K562 (cell line): ENCODE data around the gene DGCR8. TPM values are rescaled to one million over a fixed set of nuclear protein-coding genes. Genes with fewer than 3 reads are reported as not detected.

Experiments
- BDP1 ChIP-seq: IDR thresholded peaks from 3 replicates; pipeline ENCODE4 v1.6.1; 2011; ENCODE audit not compliant: insufficient read length, insufficient read depth
- KDM1A ChIP-seq, 2 experiments: fragments of 450-650 bp; IDR thresholded peaks; 2 replicates each; pipeline ENCODE4 v1.6.1; 2016; ENCODE audit warnings: mild to moderate bottlenecking in 2 of 2
- MTA1 ChIP-seq: fragments of 450-650 bp; IDR thresholded peaks from 2 replicates; pipeline ENCODE4 v1.6.1; 2017; ENCODE audit warnings: borderline replicate concordance
- MYBL2 ChIP-seq, 2 experiments: fragments of 450-650 bp in 1 of 2; sonication (generic) in 1 of 2; formaldehyde crosslinking in 1 of 2; IDR thresholded peaks; 2 replicates each; pipeline versions ENCODE4 v1.6.1 to v1.8.1; 2017 to 2022; ENCODE audit warnings: borderline replicate concordance in 1 of 2, inconsistent platforms in 1 of 2, low read depth in 1 of 2, mild to moderate bottlenecking in 1 of 2, missing genetic modification reagents in 1 of 2, moderate library complexity in 1 of 2
- NEUROD1 ChIP-seq: fragments of 150-350 bp; IDR thresholded peaks from 2 replicates; pipeline ENCODE4 v1.6.1; 2014; ENCODE audit warnings: borderline replicate concordance, low read length, low read depth; ENCODE audit not compliant: partially characterized antibody
- SMAD3 ChIP-seq: fragments of 450-650 bp; formaldehyde crosslinking; conservative IDR thresholded peaks from 2 replicates; pipeline ENCODE4 v1.4.0; 2020; ENCODE audit warnings: mild to moderate bottlenecking
- SOX6 ChIP-seq: fragments of 450-650 bp; IDR thresholded peaks from 2 replicates; pipeline ENCODE4 v1.6.1; 2014; ENCODE audit warnings: mild to moderate bottlenecking
- THAP12 ChIP-seq: fragments of 250-450 bp; sonication (Bioruptor Pico); IDR thresholded peaks from 2 replicates; pipeline ENCODE4 v1.9.0; 2021; ENCODE audit warnings: mild to moderate bottlenecking, inconsistent platforms
- U2AF1 ChIP-seq: fragments of 200-400 bp; formaldehyde crosslinking; optimal IDR thresholded peaks from 2 replicates; pipeline ENCODE3; 2017; ENCODE audit warnings: mild to moderate bottlenecking, low read depth, low read length, moderate library complexity
- ZNF146 ChIP-seq: IDR thresholded peaks from one replicate; pipeline ENCODE4 v1.6.1; 2018; ENCODE audit warnings: missing compliant biosample characterization; ENCODE audit not compliant: unreplicated experiment
- ZNF707 ChIP-seq: fragments of 250-450 bp; sonication (Bioruptor Pico); conservative IDR thresholded peaks from 2 replicates; pipeline ENCODE4 v1.8.0; 2022; ENCODE audit warnings: inconsistent platforms, mild to moderate bottlenecking, moderate library complexity
- polyA plus RNA-seq, 8 experiments: library from polyadenylated mRNA; depleted of rRNA in 4 of 8; stranded (reverse) in 5 of 8; unstranded in 3 of 8; fragments of >200 nt; fragmentation: Nextera tagmentation in 2 of 8; fragmentation: Illumina TruSeq in 1 of 8; extraction: Ambion mirVana in 2 of 8; extraction: Trizol in 1 of 8; gene quantifications; 2 replicates each; pipeline versions ENCODE4 v1.2.1 to v1.2.3, GENCODE V29; 2011 to 2014; ENCODE audit warnings: inconsistent platforms in 1 of 8, missing spikeins in 1 of 8
- total RNA-seq, 7 experiments: library from RNA; depleted of rRNA in 6 of 7; stranded (reverse); fragments of >200 nt in 6 of 7; fragmentation: Illumina TruSeq in 2 of 7; extraction: Trizol in 2 of 7; gene quantifications; 2 replicates each; pipeline versions ENCODE4 v1.2.1 to v1.2.3, GENCODE V29; 2011 to 2021; ENCODE audit warnings: low replicate concordance in 1 of 7
- TF ChIP-seq, protein P1 (sequence below): fragments of 200-800 bp; sonication (Bioruptor generic); IDR thresholded peaks from 2 replicates; pipeline ENCODE4 v1.6.1; 2016; ENCODE audit warnings: missing genetic modification characterization, missing compliant biosample characterization
- TF ChIP-seq, protein P2 (sequence below): IDR thresholded peaks from 2 replicates; pipeline ENCODE4 v1.6.1; 2012; ENCODE audit warnings: low read depth, low read length, improper control_type of control experiment, borderline replicate concordance

DGCR8 gene
- total and polyA plus RNA-seq, 9 of the 15 experiments (the other 6 are each of a cell fraction or from before 2014, with no cell fraction given) = 5.9 to 144 (median 80.1) TPM

DNA sequence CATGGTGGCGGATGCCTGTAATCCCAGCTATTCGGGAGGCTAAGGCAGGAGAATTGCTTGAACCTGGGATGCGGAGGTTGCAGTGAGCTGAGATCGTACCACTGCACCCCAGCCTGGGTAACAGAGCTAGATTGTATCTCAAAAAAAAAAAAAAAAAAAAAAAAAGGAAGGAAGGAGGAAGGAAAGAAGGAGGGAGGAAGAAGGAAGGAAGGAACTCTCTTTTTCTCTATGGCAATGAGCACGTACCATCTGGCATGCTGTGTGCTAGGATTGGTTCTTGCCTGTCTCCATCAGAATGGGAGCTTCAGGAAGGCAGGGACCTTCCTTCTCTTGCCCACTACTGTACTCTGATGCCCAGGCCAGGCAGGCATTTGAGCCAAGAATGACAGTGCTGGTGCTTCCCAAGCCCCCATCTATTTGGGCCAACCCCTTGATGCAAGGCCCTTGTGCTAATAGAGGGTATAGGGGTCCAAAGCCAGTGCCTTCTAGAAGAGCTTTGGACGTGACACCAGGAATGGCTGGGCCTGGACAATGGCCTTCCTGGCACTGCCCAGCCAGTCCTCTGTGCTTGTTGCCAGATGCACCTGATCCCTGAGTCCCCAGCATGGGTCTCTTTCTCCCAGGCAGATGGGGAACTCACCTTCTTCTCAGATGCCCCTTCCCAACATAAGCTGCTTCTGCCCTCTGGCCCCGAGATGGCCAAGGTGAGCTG, 10.6 kb upstream of the DGCR8 start (continued):
- TF ChIP-seq ZNF146 (CRISPR knock-in tag) = no peak
- no peak for TF ChIP-seq MYBL2 (IDR thresholded peaks at IDR 0.05; ENCODE audit: low read depth)
- TF ChIP-seq MYBL2 (CRISPR knock-in tag; IDR thresholded peaks at IDR 0.05; ENCODE audit: borderline replicate concordance) = no peak
- TF ChIP-seq THAP12 (CRISPR knock-in tag) = peak; percentile 40; the same call in 1 of the 2 replicates
- no peak for TF ChIP-seq SOX6
- TF ChIP-seq, protein P1, sequence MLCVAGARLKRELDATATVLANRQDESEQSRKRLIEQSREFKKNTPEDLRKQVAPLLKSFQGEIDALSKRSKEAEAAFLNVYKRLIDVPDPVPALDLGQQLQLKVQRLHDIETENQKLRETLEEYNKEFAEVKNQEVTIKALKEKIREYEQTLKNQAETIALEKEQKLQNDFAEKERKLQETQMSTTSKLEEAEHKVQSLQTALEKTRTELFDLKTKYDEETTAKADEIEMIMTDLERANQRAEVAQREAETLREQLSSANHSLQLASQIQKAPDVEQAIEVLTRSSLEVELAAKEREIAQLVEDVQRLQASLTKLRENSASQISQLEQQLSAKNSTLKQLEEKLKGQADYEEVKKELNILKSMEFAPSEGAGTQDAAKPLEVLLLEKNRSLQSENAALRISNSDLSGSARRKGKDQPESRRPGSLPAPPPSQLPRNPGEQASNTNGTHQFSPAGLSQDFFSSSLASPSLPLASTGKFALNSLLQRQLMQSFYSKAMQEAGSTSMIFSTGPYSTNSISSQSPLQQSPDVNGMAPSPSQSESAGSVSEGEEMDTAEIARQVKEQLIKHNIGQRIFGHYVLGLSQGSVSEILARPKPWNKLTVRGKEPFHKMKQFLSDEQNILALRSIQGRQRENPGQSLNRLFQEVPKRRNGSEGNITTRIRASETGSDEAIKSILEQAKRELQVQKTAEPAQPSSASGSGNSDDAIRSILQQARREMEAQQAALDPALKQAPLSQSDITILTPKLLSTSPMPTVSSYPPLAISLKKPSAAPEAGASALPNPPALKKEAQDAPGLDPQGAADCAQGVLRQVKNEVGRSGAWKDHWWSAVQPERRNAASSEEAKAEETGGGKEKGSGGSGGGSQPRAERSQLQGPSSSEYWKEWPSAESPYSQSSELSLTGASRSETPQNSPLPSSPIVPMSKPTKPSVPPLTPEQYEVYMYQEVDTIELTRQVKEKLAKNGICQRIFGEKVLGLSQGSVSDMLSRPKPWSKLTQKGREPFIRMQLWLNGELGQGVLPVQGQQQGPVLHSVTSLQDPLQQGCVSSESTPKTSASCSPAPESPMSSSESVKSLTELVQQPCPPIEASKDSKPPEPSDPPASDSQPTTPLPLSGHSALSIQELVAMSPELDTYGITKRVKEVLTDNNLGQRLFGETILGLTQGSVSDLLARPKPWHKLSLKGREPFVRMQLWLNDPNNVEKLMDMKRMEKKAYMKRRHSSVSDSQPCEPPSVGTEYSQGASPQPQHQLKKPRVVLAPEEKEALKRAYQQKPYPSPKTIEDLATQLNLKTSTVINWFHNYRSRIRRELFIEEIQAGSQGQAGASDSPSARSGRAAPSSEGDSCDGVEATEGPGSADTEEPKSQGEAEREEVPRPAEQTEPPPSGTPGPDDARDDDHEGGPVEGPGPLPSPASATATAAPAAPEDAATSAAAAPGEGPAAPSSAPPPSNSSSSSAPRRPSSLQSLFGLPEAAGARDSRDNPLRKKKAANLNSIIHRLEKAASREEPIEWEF (CRISPR knock-in tag) = no peak
- TF ChIP-seq U2AF1 = no peak
- TF ChIP-seq NEUROD1 = no peak
- TF ChIP-seq, protein P2, sequence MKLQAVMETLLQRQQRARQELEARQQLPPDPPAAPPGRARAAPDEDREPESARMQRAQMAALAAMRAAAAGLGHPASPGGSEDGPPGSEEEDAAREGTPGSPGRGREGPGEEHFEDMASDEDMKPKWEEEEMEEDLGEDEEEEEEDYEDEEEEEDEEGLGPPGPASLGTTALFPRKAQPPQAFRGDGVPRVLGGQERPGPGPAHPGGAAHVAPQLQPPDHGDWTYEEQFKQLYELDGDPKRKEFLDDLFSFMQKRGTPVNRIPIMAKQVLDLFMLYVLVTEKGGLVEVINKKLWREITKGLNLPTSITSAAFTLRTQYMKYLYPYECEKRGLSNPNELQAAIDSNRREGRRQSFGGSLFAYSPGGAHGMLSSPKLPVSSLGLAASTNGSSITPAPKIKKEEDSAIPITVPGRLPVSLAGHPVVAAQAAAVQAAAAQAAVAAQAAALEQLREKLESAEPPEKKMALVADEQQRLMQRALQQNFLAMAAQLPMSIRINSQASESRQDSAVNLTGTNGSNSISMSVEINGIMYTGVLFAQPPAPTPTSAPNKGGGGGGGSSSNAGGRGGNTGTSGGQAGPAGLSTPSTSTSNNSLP = no peak
- peak; percentile 13; the same call in 1 of the 2 replicates for TF ChIP-seq MTA1
- TF ChIP-seq KDM1A (IDR thresholded peaks at IDR 0.05) = no peak
- TF ChIP-seq BDP1 = no peak
- TF ChIP-seq SMAD3 (CRISPR knock-in tag) = no peak
- no peak for TF ChIP-seq ZNF707
